Mesothelial cell of epicardium (in vitro differentiated cells): Measurements from ENCODE around the gene GNB1. TPM values are rescaled to one million over a fixed set of nuclear protein-coding genes. Genes with fewer than 3 reads are reported as not detected.
A peak's percentile ranks its signal among the peaks of the same experiment; 100 is the strongest.

Source experiments
- DNase-seq, 2 experiments: peaks; one replicate each; pipeline ENCODE4 v3.0.0; 2021; ENCODE audit warnings: low spot score in 2 of 2; ENCODE audit not compliant: unreplicated experiment in 2 of 2
- H3K27ac Mint-ChIP-seq: 2 replicates; pipeline ENCODE4 v1.8.0; 2021; ENCODE audit warnings: mixed read lengths
- H3K27me3 Mint-ChIP-seq: 2 replicates; pipeline ENCODE4 v1.8.0; 2021; ENCODE audit warnings: low read depth, mixed read lengths
- H3K36me3 Mint-ChIP-seq: 2 replicates; pipeline ENCODE4 v1.8.0; 2021; ENCODE audit warnings: mixed read lengths
- H3K4me1 Mint-ChIP-seq: 2 replicates; pipeline ENCODE4 v1.8.0; 2021; ENCODE audit warnings: mixed read lengths
- H3K4me3 Mint-ChIP-seq: 2 replicates; pipeline ENCODE4 v1.8.0; 2021; ENCODE audit warnings: mild to moderate bottlenecking, moderate library complexity, mixed read lengths
- H3K9me3 Mint-ChIP-seq: 2 replicates; pipeline ENCODE4 v1.8.0; 2021; ENCODE audit warnings: mixed read lengths
- CTCF ChIP-seq: fragments of 200-600 bp; sonication (generic); IDR thresholded peaks from one replicate; pipeline ENCODE4 v1.5.0; 2021; ENCODE audit warnings: antibody characterized with exemption; ENCODE audit not compliant: unreplicated experiment
- total RNA-seq: library from RNA; stranded (reverse); gene quantifications from 3 replicates; pipeline ENCODE4 v1.2.1, GENCODE V29; 2021

The GNB1 gene
- total RNA-seq, 1 donor from 2014 or later, result 272 TPM

GRCh38 chr1:1782399-1783221 is 108.3 kb downstream of the GNB1 start:
- H3K4me3 Mint-ChIP-seq, result peak overlapping the region; percentile 36
- H3K4me1 Mint-ChIP-seq, result peaks cover 9% of the 10 kb centered on the region
- peak overlapping the region; percentile 24 for H3K27ac Mint-ChIP-seq
- H3K27me3 Mint-ChIP-seq, result no peaks in the 10 kb centered on the region
- H3K36me3 Mint-ChIP-seq, result peaks cover 11% of the 10 kb centered on the region
- no peak for DNase-seq
- H3K9me3 Mint-ChIP-seq, result no peaks in the 10 kb centered on the region
- TF ChIP-seq CTCF, result no peak

DNA sequence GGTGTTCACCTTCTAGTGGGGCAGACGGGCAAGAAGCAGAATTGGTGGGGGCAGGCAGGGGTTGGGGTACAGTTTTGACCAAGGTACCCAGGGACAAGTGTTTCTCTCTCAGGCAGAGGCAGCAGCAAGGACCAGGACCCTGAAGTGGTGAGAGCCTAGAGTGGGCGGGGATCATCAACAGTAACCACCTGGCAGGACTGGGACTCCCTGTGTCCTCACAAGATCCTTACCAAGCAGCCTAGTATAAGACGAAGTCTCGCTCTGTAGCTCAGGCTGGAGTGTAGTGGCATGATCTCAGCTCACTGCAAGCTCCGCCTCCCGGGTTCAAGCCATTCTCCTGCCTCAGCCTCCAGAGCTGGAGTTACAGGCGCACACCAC is 109.4 kb downstream of the GNB1 start:
- TF ChIP-seq CTCF, result no peak

GRCh38 chr1:1780598-1781525 is 110.0 kb downstream of the GNB1 start:
- no peak for DNase-seq
- H3K27me3 Mint-ChIP-seq, result no peaks in the 10 kb centered on the region
- H3K27ac Mint-ChIP-seq, result no peak overlapping the region
- no peak for TF ChIP-seq CTCF
- H3K4me1 Mint-ChIP-seq, result peaks cover 23% of the 10 kb centered on the region
- no peaks in the 10 kb centered on the region for H3K9me3 Mint-ChIP-seq
- no peak overlapping the region for H3K4me3 Mint-ChIP-seq
- H3K36me3 Mint-ChIP-seq, result peaks cover 3% of the 10 kb centered on the region

More for the DNA sequence above, 109.4 kb downstream of the GNB1 start:
- peak overlapping the region; percentile 33 for H3K4me3 Mint-ChIP-seq
- H3K9me3 Mint-ChIP-seq, result no peaks in the 10 kb centered on the region
- H3K27me3 Mint-ChIP-seq, result no peaks in the 10 kb centered on the region
- DNase-seq, result no peak
- peaks cover 18% of the 10 kb centered on the region for H3K4me1 Mint-ChIP-seq
- no peak overlapping the region for H3K27ac Mint-ChIP-seq
- H3K36me3 Mint-ChIP-seq, result peaks cover 3% of the 10 kb centered on the region

DNA sequence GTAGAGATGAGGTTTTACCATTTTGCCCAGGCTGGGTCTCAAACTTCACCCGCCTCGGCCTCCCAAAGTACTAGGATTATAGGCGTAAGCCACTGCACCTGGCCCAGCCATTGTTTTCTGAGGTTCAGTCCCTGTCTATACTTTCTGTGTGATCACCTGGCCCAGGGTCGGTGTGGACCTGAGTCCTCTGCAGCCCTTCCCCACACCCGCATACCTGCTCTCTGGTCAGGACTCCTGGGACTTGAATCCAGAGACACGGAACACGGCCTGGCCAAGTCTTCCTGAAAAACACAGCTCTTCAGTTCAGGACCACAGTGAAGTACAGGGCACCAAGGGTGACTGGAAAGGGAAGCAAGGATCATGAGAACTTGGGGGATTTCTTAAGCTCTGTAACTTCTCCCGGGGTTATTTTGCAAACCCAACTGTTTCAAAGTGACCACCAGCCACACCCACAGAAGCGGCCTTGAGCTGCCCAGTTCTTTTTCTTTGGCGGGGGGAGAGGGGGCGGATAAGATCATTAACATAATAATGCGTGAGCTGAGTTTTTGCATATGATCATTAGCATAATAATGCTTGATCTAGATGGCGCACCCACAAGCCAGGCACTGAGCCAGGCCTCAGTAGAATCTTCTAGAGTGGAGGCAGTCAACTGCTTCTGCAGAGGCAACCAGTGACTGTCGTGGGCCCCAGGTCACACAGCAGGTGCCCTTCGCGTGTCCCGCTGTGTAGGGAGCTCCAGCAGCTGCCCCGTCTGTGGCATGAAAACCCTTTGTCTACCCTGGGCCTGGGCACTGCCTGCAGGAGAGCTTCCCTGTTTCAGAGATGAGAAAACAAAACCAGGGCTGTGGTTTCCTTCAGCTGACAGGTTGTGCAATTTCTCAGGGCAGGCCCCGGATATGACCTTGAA is 110.9 kb downstream of the GNB1 start:
- Mint-ChIP-seq H3K36me3 (peaks cover 3% of the 10 kb centered on the region), H3K27me3 (no peaks in the 10 kb centered on the region), H3K4me3 (peak overlapping the region; percentile 67), H3K9me3 (no peaks in the 10 kb centered on the region), H3K4me1 (peaks cover 28% of the 10 kb centered on the region), H3K27ac (peak overlapping the region; percentile 61)
- DNase-seq, result no peak
- no peak for TF ChIP-seq CTCF

GRCh38 chr1:1779320-1779675 is 111.6 kb downstream of the GNB1 start:
- no peak for TF ChIP-seq CTCF
- H3K9me3 Mint-ChIP-seq, result no peaks in the 10 kb centered on the region
- H3K4me1 Mint-ChIP-seq, result peaks cover 28% of the 10 kb centered on the region
- H3K36me3 Mint-ChIP-seq, result no peaks in the 10 kb centered on the region
- H3K27me3 Mint-ChIP-seq, result no peaks in the 10 kb centered on the region
- no peak for DNase-seq
- H3K4me3 Mint-ChIP-seq, result peak overlapping the region; percentile 67
- H3K27ac Mint-ChIP-seq, result peak overlapping the region; percentile 61
